Forelimb muscle (tissue), 1 donor: ENCODE results near the gene TMEM229A. TPM values are rescaled to one million over a fixed set of nuclear protein-coding genes. Genes with fewer than 3 reads are reported as not detected.
"Not testable (repeated sequence)": the region's sequence is repeated elsewhere in the genome, so short reads cannot be mapped to it uniquely, and the experiment has no call there.

Source experiments
- DNase-seq: peaks from one replicate; pipeline ENCODE4 v3.0.0-alpha.2; 2013; ENCODE audit warnings: low read depth
- polyA plus RNA-seq: library from polyadenylated mRNA; unstranded; fragments of 120-200 nt; gene quantifications from one replicate; pipeline ENCODE4 v1.2.1, GENCODE V29; 2013; ENCODE audit not compliant: insufficient read length

The TMEM229A gene
- polyA plus RNA-seq = not detected

DNA sequence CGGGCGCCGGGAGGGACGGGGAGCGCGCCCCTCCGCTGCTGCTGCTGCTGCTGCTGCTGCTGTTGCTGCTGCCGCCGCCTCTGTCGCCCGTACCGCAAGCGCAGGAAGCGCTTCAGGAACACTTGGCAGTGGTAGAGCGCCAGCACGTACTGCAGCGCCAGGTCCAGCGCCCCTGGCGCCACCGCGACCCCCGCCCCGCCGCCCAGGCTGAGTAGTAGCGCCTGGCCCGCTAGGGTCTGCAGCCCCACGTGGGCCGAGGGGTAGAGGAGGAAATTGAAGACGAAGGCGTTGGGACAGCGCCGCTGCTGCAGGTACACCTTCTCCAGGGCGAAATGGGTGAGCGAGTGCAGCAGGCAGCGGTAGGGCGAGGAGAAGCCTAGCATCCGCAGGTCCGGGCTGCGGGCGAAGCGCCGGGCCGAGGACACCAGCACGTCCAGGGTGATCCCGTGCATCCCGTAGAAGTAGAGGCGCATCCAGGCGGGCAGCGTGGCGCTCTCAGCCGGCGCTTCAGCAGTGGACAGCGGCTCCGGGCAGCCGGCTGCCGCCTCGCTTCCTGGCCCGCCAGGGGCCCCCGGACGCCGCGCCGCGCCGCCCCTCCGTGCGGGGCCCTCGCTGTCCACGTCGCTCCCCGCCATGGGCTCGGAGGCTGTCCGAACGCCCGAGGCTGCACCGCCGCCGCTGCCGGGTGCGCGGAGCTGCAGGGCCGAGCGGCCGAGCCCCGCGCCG, at the start of gene TMEM229A:
TMEM229A (minus strand) TSS at position 699 of the 726 bp plus-strand sequence; CDS start at position 635, 64 bp downstream.
- DNase-seq = no peak

DNA sequence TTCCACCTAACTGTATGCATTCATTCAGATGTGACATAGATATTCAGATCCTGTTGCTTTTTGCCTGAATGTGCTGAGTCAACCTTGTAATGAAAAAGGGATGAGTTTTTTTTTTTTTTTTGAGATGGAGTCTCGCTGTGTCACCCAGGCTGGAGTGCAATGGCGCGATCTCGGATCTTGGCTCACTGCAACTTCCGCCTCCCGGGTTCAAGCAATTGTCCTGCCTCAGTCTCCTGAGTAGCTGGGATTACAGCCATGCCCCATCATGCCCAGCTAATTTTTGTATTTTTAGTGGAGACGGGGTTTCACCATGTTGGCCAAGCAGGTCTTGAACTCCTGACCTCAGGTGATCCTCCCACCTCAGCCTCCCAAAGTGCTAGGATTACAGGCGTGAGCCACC, 49.4 kb upstream of the TMEM229A start:
- DNase-seq = not testable (repeated sequence)

DNA sequence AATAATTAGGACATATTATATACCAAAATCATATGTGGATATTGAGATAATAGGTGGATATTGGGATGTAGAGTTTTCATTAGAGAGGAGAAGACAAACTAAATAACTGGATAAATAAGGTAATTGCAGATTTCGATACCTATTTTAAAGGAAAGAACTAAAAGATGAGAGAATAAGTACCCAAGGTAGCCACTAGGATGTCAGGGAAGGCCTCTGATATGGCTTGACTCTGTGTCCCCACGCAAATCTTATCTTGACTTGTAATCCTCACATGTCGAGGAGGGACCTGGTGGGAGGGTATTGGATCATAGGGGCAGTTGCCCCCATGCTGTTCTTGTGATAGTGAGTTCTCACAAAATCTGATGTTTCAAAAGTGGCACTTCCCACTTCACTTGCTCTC, 44.7 kb upstream of the TMEM229A start:
- no peak for DNase-seq

DNA sequence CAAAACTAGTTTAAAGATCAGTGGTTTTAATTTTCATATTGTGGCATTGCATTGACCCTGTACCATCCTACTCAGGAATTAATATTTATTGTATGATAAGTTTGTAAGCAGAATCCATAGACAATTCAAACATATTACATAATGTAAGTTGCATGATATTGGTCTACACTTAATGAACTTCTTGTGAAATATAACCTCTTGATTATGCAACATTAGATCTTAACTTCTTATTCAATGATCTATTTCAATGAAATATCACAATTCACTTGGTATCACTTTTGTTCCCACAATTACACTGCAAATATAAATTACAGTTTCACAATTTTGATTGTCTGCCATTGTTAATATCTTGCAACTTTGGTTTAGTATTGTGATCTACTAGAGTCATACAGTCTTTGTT, 44.0 kb upstream of the TMEM229A start:
- DNase-seq = no peak

DNA sequence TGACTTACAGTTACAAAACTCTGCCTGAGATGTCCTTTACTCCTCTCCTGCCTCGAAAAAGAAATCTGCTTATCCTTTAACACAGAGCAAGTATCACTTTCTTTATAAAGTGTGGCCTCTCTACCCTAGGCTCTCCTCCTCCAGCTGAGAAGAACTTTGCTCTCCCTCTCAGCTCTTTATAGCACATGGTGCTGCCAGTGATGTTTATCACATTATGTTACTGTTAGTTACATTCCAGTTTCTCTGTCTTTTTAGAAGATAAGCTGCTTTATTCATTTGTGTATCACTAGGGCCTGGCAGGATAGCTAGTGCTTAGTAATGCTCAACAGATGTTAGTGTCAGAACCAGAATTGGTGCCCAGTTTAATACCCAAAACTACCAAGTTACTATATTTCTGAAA, 41.1 kb upstream of the TMEM229A start:
- DNase-seq = no peak

DNA sequence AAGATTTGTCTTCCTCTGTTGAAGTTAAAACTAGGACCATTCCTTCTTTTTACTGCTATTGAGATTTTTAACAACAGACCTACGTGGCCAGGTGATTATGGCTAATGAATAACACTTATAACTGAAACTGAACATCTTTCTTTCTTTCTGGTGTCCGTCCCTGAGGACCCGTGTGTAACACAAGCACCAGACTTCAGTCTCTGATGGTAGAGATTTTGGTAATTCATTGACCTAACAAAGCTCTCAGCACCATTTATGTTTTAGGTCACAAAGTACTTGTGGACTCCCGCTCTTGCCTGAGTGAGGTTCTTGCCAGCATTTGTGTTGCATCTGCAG, 40.4 kb upstream of the TMEM229A start:
- DNase-seq = no peak

DNA sequence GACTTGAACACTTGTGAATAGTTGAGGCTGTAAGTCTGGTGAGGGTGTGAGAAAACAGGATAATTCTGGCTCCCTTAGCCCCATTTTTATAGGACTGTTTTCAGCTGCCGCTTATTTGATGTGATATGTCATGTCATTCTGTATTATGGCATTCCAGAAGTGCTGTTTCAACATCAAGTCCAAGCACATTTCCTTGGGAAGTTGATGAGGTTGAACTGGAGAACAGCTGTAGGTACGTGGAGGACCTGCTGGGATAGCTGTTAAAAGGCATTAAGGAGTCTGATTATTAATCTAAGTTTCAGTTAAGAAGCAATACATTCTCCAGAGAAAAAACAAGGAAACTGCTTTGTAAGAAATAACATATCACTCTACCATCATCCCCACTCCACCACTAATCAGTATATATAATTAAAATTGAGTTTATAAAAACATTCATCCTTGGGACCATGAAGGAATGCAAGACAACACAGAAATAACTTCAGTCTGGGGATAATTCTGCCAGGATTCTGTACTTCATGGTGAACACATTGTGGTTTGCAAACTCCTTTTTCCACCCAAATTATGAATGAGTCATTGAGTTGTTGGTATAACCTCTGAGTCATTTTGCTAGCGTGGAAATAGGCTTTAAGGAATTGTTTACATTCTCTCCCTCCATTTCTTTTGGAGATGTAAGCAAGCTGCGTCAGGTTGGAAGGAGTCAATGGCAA, 39.9 kb upstream of the TMEM229A start:
- DNase-seq = no peak

DNA sequence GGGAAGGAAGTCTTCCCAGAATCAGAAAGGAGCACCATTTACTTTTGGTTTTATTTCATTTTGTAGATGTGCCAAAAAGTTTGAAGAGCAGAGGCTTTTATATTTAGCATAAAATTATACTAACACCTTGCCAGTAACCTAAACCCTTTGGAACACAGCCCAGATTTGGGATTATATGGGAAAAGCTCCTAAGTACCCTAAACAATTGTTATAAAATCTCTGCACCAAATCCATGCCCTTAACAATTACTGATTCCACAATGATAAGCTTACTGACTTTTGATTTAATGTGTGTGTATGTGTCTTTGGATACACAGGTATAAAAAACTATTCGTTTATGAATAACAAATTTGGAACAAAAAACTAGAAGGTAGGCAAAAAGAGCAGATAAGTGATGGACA, 39.0 kb upstream of the TMEM229A start:
- DNase-seq = no peak

DNA sequence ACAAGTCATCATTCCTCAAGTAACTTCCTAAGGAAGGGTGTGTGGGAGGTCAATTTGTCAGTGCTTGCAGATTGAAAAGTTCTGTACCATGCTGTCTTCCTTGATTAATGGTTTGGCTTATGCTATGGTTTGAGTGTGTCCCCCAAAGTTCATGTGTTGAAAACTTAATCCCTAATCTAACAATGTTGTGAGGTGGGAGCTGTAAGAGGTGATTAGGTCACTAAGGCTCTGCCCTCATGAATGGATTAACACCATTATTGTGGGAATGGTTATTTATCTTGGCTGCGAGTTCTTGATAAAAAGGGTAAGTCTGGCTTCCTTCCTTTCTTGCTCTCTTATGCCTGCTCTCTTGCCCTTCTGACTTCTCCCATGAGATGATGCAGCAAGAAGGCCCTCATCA, 29.3 kb upstream of the TMEM229A start:
- no peak for DNase-seq

DNA sequence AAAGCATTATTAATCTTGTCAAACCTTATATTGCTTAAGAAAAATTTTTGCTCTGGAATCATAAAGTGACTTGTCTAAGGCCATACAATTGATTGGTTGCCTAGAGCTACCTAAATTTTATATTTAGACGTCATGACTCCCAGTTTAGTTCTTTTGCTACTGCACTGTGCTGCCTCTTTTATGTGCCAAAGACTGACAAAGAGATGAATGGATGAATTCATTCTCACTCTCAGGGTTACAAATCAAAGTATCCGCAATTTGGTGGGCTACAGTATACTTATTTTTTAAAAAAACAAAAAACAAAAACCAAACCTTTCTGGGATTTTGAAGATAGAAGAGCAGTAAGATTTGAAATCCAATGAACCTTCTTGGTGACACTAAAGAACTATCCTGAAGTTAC, 27.7 kb upstream of the TMEM229A start:
- DNase-seq = no peak

DNA sequence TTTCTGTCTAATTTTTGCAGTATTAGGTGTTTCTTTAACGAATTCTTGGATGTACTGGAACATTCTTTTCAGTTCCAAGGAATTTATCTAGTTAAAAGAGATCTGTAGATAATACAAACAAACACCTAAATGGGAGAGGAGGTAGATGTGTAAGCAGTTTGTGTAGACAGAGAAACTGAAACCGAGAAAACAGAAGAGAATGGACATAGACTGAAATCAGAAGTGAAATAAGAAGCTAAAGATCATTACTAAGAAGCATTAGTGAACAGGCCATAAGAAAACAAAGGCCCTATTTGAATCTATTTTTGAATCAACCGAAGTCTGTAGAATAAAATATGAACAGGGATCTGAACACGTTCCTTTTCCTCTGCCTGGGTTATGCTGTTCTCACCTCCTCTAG, 26.5 kb upstream of the TMEM229A start:
- no peak for DNase-seq

DNA sequence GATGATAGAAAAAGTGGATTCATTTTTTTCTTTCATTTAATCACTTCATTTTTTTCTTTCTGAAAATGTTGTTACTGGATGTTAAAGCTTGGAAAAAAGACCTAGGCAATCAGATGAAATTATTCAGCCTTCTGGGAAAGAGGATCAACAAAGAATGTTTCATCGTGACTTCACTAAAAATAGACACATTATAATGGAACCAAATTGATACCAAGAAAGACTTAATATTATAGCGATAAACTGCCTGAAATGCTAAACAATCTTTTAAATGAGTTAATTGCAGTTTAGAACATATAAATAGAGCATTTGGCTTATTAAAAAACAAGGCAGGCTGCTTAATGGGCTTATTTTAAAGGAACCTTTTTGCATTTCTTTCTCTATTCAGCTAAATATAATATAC, 25.6 kb upstream of the TMEM229A start:
- DNase-seq = no peak

DNA sequence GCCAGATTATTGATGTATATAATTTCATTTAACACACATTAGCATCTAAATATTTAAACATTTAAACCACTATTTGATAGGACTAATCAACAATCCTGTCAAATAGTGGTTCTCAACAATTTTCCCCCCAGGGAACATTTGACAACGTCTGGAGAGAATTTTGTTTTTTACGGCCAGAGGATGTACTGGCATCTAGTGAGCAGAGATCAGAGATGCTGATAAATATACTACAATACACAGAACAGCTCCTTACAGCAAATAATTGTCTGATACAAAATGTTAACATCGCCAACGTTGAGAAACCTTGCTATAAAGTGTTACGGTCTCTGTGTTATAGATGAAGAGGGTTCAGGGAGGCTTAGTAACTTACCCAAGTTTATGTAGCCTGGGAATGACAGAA, 25.0 kb upstream of the TMEM229A start:
- DNase-seq = no peak

DNA sequence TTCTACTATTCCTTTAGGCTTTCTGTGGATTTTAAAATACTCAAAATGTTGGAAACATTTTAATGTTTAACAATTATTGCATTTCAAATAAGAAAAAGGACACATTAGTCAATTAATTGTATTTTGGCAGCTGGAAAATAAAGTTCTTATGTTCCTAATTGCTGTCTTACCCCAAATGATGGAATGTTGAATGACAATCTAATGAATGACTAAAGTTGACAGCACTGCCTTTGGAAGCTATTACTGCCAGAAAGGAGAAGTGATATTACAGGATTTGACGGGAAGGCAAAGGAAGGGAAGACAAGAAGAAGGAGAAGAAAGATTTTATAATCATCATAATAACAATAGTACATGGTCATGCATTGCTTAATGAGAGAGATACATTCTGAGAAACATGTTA, 23.4 kb upstream of the TMEM229A start:
- DNase-seq = no peak

DNA sequence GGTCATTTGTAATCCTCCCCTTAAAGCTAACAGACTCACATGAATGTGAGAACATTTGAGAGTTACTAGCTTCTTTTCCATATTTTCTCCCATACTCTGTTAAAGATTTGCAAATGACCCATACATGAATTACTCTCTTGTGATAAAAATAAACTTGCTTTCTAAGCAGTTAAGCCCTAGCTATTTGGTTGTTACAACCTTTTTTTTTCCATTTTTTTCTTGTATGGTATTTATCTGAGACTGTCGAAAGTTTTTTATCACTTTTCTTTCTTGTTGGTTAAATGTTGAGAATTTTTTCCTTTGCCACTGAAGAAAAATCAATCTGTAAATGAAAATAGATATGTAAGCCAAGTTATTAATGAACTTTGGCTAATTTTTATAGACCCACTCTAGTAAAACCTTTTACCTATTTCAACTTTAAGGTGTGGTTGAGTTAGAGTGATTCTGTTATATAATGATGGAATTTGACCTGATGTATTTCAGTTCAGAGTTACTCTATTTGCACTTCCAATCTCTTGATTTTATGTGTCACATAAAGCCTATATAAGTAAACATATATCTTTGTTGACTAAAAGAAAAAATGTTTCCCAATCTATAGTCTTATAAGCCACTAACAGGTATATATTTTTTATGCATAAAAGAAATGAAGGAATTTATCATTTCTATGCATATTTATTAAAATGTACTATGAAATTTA, 19.0 kb upstream of the TMEM229A start:
- DNase-seq = no peak

DNA sequence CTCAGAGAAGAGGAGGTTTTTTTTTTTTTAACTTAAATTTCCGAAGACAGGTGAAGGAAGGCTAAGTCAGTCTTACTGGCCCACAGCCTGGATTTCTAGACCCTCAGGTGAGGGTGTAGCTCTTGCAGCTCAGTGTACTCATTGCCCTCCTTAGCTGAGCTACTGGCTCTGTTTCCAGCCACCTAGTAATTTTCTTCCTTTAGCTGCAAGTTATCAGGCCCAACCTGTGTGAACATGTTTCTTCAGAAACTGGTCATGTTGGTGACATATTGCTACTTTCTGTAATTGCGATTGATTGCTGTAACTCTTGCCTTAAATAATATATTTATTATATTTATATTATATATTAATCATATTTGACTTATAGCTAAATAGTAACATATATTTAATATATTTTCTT, 10.0 kb upstream of the TMEM229A start:
- no peak for DNase-seq

DNA sequence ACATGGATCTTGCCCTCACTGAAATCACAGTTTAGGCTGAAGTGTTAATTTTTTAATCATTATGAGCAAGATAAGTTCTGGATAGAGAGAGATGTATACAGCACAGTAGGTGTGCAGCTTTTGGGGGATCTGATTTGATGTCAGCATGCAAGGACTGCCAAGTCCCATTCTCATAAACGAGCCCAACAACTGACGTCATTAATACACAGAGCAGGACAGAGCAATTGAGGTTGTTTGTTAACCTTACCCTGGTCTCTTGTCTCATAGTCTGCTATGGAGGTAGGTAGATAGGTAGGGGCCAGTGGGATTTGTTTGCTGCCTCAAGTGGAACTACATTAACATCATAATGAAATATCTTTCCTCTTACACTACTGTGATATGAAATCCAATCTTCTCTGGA, 8.6 kb upstream of the TMEM229A start:
- no peak for DNase-seq

DNA sequence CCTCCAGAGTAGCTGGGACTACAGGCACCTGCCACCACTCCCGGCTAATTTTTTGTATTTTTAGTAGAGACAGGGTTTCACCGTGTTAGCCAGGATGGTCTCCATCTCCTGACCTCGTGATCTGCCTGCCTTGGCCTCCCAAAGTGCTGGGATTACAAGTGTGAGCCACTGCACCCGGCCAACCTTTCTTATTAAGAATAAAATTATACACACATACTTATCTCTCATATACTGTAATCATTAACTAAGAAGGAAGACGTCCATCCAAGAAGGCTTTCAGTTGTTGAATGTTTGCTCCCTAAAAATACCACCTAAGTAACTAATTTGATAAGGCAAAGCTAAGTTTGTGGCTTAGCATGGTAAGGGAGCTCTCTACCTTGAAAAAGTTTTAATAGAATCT, 5.0 kb upstream of the TMEM229A start:
- DNase-seq = not testable (repeated sequence)

DNA sequence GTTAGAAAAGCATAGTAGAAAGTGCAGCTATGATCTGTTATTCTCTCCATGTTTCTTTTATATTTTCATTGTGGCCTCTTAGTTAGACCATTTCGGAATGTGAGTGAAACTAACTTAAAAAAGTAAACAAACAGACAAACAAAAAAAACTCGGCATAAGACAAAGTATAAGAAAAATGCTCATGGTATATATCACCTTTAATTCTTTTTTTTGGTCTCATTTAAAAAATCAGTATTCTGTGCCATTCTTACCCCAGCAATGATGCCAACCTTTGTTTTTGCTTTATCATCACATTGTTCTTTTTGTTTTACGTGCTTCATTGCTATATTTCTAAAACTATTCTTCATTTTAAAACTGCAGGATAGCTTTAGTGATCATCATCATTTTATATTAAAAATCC, 2.8 kb upstream of the TMEM229A start:
- no peak for DNase-seq

DNA sequence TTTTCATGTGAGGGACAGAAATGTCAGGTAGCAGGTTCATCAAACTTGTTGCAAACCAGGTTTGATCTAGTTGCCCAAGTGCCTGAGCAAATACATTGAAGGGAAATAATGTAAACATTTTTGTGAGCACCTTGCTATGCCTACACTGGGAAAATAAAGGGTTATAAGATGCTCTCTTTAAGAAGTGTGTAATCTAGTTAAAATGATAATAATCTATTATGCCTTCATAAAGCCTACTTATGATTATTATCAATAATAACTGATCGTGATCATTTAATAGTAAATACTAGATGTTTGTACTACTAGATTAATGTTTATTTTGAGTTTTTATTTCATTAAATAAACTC, 1.9 kb upstream of the TMEM229A start:
- no peak for DNase-seq

DNA sequence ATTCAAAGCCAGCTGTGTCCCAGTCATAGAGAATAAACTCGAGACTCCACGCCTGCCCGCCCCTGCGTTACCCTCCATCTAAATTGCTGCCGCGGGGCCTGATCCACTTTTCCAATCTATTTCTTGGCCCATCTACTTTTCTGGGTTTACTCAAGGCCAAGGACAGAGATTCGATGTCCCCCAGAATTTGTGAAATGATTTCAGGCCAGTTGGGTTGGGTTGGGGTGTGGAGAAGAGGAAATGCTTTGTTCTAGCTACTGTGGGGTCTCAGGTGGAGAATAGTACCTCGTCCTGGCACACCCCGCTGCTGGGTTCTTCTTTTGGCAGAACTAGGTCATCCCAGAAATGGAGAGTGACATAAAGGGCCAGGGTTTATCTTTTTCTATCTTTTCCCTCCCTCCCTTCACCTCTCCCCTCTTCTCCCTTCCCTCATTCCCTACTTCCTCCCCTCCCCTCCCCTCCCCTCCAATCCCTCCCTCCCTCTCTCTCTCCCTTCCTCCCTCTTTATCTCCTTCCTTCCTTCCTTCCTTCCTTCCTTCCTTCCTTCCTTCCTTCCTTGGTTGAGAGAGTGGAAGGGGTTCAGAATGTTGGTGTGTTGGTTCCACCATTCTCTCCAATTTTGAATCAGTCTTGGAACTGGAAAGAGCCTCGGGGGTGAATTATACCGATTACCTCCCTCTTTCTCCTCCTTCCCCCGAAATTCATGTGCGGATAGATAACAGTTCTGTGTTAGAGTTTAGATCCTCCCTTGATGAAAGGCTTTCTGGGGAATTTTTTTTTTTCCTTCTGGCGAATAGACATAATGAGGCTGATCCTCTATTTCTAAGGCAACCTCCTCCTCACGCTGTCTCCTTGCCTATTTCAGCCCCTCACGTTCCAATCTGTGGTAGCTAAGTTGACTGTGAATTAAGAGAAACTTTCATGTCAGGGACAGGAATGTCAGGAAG, 1.2 kb upstream of the TMEM229A start:
- DNase-seq = no peak
